ENCODE results near the gene SIK3.
A peak's percentile ranks its signal among the peaks of the same experiment; 100 is the strongest.
"Not testable (repeated sequence)": the region's sequence is repeated elsewhere in the genome, so short reads cannot be mapped to it uniquely, and the experiment has no call there.

Gene SIK3

GRCh38 chr11:116813170-116813569, 285.1 kb downstream of the SIK3 start:
- no peak for DNase-seq

- DNase-seq, result no peak
Observed at GRCh38 chr11:116812109-116812508, 286.1 kb downstream of the SIK3 start.

- DNase-seq, result no peak
Observed at GRCh38 chr11:116811194-116811593, 287.0 kb downstream of the SIK3 start.

- DNase-seq, result no peak
Observed at GRCh38 chr11:116808262-116809175, 289.7 kb downstream of the SIK3 start.

- no peak for DNase-seq
Observed at GRCh38 chr11:116807601-116808261, 290.5 kb downstream of the SIK3 start.

- no peak for DNase-seq
Observed at GRCh38 chr11:116804001-116804400, 294.2 kb downstream of the SIK3 start.

GRCh38 chr11:116801662-116802061, 296.6 kb downstream of the SIK3 start:
- DNase-seq, result not testable (repeated sequence)

- no peak for DNase-seq
Observed at GRCh38 chr11:116800610-116801009, 297.6 kb downstream of the SIK3 start.

- peak; percentile 41 for DNase-seq
Observed at GRCh38 chr11:116798368-116798767, 299.9 kb downstream of the SIK3 start.

- DNase-seq, result no peak
Observed at GRCh38 chr11:116797816-116798215, 300.4 kb downstream of the SIK3 start.

GRCh38 chr11:116796548-116796947, 301.7 kb downstream of the SIK3 start:
- DNase-seq, result no peak

- no peak for DNase-seq
Observed at GRCh38 chr11:116794851-116795250, 303.4 kb downstream of the SIK3 start.

- DNase-seq, result no peak
Observed at GRCh38 chr11:116793772-116794097, 304.5 kb downstream of the SIK3 start.

All from activated CD4-positive, alpha-beta T cell treated with anti-CD3 and anti-CD28 coated beads, Interleukin-2, Interleukin-6, amounts not matched to agents 100 ng/mL and 50 ng/mL, durations not matched to agents 16 hours and 8 hours (primary cell).